WI38 (cell line): ENCODE measurements around the gene C1QL1.

Experiments
- H3K4me3 ChIP-seq: 2 replicates; pipeline ENCODE4 v1.5.1; 2011; ENCODE audit warnings: low read depth, mild to moderate bottlenecking, control low read depth, low read length
- CTCF ChIP-seq: IDR thresholded peaks from 2 replicates; pipeline ENCODE4 v1.5.1; 2012; ENCODE audit warnings: low read depth, mild to moderate bottlenecking, control low read depth, low read length

Gene C1QL1

DNA sequence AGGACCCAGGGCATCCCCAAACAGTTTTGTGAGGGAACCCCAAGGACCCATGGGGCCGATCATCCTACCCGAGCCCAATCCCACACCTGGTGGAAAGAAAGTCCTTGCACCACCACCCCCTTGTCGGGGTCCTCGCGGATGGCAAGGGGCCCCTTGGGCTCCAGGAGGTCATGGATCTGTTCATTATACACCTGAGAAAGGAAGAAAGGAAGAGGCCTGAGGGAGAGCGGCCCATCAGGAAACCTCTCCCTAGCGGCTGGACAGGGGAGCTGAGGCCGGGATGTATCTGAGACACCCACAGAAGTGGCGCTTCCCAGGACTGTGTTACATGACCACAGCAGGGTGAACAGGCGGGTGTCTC is 33.4 kb downstream of the C1QL1 start:
- no peak for TF ChIP-seq CTCF
- H3K4me3 ChIP-seq = no peak overlapping the region

DNA sequence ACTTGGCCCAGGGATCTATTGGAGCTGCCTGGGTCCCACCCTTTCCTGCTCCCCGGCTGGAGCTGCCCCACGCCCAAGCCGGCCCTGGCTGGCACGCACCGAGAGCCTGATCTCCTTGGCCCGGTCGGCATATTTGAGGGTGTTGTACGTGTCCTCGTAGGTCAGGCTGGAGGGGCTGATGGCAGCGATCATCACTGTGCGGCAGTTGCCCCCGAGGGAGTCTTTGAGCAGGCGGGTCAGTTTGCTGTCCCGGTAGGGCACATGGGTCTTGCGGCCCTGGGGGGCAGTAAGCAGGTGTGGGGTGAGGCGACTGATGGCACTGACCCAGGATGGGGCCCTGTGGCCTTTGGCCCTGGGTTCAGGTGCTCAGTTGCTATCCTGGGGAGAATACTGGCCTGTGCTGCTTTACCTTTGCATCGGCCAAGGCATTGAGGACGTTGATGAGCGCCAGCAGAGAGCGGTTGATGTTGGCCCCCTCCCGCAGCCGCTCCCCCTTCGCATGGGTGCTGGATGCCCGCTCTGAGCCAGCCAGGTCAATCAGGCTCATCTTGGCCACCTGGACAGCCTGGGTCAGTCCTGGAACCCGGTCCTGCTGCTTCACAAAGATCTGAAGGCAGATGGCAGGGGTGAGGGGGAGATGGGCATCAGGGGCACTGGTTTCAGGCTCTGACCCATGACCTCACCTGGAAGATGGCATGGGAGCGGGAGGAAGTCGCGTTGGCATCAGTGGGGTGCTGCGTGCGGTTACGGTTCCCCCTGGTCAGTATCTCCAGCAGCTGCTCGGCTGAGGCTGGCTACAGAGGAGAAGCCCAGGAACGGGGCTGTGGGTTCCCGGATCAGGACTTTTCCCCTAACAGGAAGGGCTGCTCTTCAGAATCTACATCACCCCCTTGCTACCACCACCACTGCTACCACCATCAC is 34.0 kb downstream of the C1QL1 start:
- no peak overlapping the region for H3K4me3 ChIP-seq
- TF ChIP-seq CTCF = no peak

DNA sequence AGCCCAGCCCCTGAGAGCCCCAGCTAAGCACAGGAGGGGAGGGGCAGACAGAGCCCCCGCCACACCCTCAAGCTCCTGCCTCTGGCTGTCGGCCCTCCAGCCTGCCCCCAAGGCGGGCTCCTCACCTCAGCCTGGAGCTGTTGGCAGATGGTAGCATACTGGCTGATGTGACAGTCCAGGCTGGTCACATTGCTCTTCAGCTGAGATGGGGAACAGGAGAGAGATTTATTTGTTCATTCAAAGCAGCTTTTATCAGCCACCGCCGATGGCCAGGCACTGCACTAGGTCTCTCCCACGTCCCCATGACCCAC is 35.4 kb downstream of the C1QL1 start:
- TF ChIP-seq CTCF = no peak
- no peak overlapping the region for H3K4me3 ChIP-seq

- TF ChIP-seq CTCF = no peak
- no peak overlapping the region for H3K4me3 ChIP-seq
These were observed 35.9 kb downstream of the C1QL1 start for GRCh38 chr17:44932096-44932786.

DNA sequence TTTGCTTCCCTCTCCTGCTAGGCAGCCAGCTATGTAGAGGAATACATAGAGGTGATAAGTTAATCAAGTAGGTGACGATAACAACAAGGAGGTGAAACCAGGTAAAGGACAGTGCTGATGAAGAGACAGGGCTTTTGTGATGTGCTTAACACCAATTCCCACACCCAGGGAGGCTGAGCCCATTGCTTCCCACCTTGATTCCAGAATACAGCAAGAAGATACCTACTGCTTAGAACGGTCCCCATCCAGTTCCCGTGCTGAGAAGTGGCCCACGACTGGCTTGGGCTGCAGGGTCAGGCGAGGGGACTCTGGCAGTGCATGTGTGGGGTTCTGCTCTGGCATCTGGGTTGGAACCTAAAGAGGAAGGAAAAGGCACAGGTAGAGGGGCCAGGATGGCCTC is 36.7 kb downstream of the C1QL1 start:
- TF ChIP-seq CTCF = no peak
- H3K4me3 ChIP-seq = no peak overlapping the region

DNA sequence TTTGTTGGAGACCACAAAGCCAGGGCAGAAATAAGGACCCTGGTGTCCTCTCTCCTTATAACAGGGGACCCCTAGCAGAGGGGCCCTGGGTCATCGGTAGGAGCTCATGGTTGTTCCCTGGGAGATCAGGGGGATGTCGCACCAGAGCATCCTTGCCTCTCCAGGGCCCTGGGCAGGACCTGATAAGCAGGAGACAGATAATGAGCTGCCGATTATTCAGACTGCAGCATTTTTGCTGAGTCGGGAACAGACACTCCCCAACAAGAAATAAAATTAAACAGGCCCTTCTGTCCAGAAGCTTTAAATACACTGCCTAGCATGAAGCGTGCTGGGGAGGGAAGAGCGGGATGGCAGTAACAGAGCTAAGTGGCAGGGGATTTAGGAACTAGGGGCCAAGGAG is 37.4 kb downstream of the C1QL1 start:
- H3K4me3 ChIP-seq = no peak overlapping the region
- TF ChIP-seq CTCF = no peak
